Measurements from ENCODE around the gene SHISA7.
"Not testable (repeated sequence)": the region's sequence is repeated elsewhere in the genome, so short reads cannot be mapped to it uniquely, and the experiment has no call there.

Gene SHISA7

DNA sequence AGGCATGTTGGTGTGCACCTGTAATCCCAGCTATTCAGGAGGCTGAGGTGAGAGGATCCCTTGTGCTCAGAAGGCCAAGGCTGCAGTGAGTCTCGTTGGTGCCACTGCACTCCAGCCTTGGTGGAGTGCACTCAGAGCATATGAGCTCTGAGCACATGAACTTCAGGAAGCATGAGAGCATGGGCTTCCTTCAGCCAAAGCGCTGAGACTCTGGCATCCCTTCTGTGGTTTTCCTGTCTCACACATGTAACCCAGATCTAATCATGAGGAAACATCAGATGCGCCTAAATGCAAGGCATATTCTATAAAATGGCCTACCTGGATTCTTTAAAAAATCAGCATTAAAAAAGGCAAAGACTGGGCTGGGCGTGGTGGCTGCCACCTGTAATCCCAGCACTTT, 21.8 kb downstream of the SHISA7 start:
- in situ Hi-C loops (cut with MboI; ENCODE audit: low sequenced_read_pairs): not testable (repeated sequence)

DNA sequence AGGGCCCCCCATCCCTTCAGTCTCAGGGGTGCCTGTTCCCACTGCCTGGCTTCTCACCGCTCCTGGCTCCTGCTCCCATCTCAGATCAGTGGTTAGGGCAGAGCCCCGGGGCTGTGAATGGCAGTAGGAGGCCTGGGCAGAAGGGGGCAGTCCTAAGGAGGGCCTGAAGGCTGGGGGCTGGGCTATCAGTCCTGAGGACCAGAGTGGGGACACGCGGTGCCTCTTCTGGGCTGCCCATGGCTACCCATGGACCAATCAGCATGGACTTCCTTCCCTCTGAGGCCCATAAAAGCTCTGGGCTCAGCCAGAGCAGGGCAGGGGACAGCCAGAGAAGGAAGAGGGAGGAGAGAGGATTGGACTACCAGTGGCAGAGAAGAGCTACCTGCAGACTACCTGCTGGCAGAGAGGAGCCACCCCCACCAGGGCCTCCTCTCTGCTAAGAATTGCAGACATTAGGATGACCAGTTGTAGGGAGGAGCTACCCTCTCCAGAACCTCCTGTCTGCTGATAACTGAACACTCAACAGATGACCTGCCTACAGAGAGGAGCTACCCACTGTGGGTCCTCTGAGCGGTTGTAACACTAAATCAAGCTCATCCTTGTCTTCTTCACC, 23.4 kb downstream of the SHISA7 start:
- in situ Hi-C loops (cut with MboI; ENCODE audit: low sequenced_read_pairs): no loop called here

DNA sequence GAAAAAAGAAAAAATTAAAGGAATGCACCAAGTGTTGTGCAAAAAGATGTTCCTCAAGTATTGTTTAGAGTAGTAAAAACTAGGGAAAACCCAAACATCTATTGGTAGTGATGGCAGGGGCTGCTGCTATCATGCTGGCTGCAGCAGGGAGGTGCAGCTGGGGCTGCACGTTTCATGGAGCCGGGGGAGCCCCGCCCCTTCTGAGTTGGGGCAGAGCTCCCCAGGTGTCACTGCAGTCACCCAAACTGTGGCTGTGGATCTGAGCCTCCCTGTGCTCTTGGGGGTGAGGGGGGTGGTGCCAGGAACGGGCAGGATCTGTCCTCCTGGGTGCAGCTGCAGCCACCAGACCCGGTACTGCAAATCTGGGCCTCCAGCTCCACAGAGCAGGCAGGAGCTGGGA, 24.0 kb downstream of the SHISA7 start:
- in situ Hi-C loops (cut with MboI; ENCODE audit: low sequenced_read_pairs): no loop called here

DNA sequence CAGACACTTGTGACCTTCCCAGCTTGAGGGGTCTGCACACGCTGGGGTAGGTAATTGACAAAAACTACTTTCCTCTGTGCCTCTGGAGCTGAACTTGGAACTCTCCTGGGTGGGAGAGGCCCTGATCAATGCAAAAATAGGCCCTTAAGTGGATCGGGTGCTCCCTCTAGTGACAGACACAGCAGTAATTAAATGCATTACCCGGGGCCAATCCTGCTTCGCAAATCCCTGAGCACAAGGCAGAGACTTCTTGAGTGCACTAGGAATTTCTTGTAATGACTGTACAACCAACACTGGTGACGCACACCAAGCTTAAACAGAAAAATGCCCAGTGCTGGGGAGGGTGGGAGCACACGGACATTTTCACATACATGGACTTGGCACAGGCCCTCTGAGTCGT, 24.9 kb downstream of the SHISA7 start:
- in situ Hi-C loops (cut with MboI; ENCODE audit: low sequenced_read_pairs): no loop called here

DNA sequence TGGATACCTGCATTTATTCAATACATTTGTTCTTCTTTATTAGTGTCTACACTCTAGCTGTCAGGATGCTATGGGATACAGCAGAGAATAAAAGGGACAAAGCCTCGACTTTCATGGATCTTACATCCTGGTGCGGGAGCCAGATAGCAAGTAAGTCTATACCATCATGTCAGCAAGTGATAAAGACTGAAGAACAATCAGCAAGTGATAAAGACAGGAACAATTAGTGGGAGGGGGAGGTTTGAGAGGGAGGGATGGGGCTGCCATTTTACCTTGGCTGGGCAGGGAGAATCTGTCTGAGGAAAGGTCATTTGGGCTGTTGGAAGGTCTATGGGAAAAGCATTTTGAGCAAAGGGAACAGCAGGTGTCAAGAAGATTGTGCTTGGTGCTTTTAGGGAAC, 32.9 kb downstream of the SHISA7 start:
- in situ Hi-C loops (cut with MboI; ENCODE audit: low sequenced_read_pairs): no loop called here

DNA sequence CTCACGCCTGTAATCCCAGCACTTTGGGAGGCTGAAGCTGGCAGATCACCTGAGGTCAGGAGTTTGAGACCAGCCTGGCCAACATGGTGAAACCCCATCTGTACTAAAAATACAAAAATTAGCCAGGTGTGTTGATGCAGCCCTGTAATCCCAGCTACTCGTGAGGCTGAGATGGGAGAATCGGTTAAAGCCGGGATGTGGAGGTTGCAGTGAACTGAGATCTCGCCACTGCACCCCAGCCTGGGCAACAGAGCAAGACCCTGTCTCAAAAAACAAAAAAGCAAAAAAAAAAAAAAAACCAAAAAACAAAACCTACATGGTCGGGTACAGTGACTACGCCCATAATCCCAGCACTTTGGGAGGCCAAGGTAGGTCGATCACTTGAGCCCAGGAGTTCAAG, 33.9 kb downstream of the SHISA7 start:
- in situ Hi-C loops (cut with MboI; ENCODE audit: low sequenced_read_pairs): not testable (repeated sequence)

DNA sequence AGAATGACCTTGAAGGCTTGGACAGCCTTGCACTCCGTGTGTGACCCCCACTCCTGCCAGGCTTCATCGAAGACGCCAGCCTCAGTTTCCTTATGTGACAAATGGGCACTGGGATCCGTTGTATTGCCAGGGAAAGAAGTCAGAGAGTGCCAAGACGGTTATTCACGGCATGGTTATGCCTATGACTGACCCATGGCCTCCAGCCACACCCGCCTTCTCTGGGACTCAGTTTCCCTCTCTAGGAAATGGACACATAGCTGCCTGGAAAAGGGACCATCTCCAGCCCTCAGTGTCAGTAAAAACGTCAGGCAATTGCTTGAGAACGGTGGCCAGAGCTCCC, 34.6 kb downstream of the SHISA7 start:
- in situ Hi-C loops (cut with MboI; ENCODE audit: low sequenced_read_pairs): no loop called here

DNA sequence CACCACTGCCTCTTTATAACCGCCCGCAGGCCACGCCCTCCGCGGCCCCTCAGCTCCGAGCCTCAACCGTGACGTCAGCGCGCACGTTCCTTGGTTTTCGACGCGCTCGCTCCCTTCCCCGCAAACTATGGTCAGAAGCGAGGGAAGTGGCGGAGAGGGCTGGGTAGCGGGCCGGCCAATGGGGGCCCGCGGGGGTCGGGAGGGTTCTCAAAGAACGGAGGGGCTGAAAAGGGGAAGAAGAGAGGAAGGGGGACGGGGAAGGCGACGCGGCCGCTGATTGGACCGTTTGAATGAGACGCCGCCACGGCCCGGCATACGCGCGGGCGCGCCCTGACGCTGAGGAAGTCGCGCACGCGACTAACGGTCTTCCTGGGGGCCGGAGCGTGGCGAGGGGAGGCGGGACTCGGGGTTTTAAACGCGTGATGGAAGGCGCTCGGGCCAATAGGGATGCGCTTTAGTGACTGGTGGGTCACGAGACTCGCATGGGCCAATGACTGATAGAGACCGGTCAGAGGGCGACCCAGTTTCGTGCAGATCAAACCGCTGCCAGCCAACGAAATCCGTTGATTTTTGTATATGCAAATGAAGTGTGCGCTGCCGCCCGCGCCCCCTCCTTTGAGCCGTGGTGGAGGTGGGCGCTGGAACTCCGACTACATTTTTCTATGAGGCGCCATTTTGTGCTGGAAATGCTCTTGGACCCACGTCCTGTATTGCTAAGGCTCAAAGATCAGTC, 35.1 kb downstream of the SHISA7 start:
- in situ Hi-C loops (cut with MboI; ENCODE audit: low sequenced_read_pairs): no loop called here

DNA sequence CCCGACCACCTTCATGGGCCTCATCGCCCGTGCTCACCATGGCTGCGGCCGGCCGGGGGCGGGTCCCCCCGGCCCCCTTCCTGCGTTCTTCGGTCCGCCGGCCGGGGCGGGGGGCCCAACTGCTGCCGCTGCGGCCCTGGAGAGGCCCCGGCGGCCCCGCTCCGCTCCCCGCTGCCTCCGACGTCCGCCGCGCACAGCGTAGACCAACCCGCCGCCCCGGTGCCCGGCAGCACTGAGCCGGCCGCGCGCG, 35.6 kb downstream of the SHISA7 start, which contains the start of gene UBE2S:
UBE2S (minus strand) TSS at position 239 of the 250 bp plus-strand sequence; CDS start at position 40, 199 bp downstream.
- in situ Hi-C loops (cut with MboI; ENCODE audit: low sequenced_read_pairs): not testable (repeated sequence)

DNA sequence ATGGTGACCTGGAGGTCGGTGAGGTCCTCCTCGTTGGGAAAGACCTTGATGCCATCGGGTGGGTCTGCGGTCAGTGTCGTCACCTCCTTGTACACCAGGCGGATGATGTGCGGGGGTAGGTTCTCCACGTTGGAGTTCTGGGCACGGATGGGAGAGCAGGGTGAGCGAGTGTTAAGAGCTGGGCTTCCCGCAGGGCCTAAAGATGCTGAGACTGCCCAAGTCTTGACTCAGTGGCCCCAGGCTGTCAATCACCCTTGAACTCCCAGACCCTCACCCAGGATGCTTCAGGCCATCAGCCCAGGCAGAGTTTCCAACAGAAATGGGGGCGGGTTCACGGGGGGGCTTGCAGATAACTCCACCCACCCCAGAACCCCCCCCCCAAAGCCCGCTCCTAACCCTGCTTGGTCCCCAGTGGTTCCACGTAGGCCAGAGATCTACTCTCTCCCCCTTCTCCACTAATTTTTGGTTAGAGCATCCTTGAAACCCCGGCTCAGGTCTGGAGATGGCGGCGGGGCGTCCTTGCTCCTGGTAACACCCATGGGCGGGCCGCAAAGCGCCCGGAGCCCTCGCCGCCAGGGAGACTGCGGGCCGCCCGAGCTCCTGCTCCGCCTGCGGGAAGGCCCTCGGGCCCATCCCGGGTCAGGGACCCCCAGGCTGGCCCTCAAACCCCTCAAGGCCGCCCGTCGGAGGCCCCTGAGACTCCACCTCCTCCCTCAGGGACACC, 36.1 kb downstream of the SHISA7 start:
- in situ Hi-C loops (cut with MboI; ENCODE audit: low sequenced_read_pairs): no loop called here

DNA sequence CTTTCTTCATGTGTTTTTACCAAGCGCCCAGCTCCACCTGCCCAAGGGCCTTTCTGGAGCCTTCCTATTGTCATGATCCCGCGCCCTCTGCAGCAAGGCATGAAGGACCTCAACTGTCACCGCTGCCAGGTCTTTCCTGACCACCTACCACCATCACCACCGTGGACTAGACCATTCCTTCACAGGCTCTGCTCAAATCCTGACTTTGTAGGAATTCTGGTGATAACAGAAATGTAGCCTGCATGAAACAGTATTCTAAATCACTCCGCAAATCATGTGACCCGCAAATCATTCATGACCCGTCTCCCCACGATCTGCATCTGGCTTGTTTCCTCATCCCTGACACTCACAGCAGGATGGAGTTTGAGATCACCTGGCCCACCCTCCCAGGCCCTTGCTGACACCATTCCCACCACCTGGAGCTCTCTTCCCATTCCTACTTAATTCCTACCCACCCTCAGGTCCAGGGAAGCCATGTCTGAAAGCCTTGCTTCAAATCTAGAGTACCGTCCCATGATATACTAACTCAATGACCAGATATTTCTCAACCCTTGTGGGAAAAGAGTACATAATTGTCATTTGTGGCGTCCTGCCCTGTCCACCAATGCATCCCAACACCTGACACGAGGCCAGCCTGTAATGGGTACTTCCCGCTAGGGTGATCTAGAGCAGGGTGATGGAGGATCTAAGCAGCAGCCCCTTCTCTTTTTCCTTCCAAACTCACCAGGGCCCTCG, 36.8 kb downstream of the SHISA7 start:
- in situ Hi-C loops (cut with MboI; ENCODE audit: low sequenced_read_pairs): no loop called here

DNA sequence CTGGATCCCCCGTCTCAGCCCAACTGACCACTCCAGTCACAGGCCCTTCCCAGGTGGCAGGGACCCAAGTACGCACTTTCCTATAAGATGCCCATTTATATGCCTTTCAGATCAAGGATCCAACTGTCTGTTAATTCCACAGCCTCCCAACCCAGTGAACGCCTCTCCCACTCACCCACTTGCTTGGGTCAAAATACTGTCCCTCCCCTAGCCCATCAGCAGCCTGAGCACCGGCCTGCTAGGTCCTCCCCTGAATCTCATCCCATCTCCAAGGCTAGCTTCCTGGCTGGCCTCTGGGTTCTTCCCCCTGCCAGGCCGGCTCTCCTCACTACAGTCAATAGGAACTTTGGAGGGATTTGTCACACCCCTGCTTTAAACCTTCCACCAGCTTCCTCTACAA, 37.5 kb downstream of the SHISA7 start:
- in situ Hi-C loops (cut with MboI; ENCODE audit: low sequenced_read_pairs): no loop called here

DNA sequence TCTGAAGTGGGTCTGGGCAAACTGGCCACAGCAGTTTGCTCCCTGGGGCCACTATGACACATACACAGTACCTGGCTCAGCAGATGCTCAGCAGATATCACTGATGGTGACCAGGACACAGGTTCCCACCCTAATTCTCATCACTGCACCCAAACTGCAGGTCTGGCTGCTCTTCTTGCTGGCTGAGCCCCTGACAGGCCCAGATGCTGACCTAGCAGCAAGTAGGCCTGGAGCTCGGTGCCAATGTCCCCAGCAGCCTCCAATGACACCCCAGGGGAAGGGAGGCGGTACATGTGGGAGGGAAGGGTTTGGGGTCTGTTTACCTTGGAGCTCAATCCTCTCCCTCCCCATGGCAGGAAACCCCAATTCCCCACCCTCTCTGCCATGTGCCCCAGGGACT, 40.6 kb downstream of the SHISA7 start:
- in situ Hi-C loops (cut with MboI; ENCODE audit: low sequenced_read_pairs): no loop called here

DNA sequence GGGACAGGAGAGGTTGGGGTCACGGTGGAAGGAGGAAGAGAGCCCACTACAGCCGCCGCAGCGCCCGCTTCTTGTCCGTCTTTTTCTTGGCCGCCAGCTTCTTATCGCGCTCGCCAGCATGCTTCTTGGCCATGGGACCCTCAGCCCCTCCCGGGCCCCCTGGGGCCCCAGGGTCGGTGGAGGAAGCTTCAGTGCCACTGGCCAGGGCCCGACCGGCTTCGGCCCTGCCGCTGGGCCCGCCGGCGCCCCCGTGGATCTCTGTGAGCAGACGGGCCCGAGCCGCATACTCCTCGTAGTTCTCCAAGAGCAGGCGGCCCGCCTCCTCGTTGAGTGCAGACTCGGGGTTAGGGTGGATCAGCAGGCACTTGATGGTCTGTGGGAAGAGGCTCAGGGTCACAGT, 41.7 kb downstream of the SHISA7 start:
- in situ Hi-C loops (cut with MboI; ENCODE audit: low sequenced_read_pairs): not testable (repeated sequence)

DNA sequence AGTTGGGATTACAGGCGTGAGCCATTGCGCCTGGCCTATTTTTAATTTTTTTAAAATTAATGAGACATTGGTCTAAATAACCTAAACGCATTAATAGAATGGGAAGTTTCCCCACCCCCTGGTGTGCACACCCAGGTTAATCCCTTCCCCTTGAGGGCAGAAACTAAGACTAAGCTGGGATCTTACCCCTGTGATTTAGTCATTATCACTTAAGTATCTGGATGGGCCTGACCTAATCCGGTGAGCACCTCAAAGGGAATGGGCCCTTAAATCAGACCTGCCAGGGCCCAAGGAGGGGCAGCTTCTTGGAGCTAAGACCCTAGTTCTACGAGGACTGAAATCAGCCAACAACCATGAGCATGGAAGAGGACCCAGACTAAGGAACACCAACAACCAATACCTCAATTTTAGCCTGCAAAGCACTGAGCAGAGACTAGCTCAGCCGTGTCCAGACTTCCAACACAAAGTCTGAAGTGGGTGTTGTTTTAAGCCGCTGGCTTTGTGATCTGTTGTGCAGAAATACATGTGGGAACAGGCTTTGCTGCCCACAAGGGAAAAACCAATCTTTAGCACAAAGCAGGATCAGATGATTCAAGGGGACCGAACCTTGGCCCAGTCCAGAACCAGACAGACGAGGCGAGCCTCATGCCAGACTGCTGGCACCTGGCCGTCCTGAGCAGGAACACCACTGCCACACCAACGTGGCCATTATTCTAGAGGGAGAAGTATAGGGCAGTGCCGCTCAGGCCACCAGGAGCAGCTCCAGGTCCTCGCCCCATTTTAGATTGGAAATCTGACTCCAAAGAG, 42.6 kb downstream of the SHISA7 start:
- in situ Hi-C loops (cut with MboI; ENCODE audit: low sequenced_read_pairs): no loop called here

DNA sequence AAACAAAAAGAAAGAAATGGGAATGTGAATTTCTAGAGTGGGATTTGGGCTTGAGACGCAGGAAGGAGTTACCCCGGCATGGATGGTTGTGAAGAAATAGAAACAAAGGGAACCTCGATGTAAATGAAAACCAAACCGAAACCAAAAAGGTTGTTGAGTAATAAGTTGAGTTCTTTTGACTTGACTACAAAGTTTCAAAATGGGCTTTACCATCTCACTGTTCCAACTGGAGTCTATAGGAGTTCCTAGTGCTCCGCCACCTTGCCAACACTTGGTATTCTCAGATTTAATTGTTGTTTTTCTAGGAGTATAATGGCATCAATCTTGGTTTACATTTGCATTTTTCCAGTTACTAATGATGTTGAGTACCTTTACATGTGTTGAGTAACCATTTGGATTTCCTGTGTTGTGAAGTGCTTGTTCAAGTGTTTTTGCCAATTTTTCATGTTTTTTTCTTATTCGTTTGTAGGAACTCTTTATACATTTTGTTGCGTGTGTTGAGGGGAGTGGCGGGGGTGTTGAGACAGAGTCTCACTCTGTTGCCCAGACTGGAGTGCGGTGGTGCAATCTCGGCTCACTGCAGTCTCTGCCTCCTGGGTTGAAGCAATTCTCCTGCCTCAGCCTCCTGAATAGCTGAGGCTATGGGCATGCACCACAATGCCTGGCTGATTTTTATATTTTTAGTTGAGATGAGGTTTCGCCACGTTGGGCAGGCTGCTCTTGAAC, 44.7 kb downstream of the SHISA7 start:
- in situ Hi-C loops (cut with MboI; ENCODE audit: low sequenced_read_pairs): no loop called here

DNA sequence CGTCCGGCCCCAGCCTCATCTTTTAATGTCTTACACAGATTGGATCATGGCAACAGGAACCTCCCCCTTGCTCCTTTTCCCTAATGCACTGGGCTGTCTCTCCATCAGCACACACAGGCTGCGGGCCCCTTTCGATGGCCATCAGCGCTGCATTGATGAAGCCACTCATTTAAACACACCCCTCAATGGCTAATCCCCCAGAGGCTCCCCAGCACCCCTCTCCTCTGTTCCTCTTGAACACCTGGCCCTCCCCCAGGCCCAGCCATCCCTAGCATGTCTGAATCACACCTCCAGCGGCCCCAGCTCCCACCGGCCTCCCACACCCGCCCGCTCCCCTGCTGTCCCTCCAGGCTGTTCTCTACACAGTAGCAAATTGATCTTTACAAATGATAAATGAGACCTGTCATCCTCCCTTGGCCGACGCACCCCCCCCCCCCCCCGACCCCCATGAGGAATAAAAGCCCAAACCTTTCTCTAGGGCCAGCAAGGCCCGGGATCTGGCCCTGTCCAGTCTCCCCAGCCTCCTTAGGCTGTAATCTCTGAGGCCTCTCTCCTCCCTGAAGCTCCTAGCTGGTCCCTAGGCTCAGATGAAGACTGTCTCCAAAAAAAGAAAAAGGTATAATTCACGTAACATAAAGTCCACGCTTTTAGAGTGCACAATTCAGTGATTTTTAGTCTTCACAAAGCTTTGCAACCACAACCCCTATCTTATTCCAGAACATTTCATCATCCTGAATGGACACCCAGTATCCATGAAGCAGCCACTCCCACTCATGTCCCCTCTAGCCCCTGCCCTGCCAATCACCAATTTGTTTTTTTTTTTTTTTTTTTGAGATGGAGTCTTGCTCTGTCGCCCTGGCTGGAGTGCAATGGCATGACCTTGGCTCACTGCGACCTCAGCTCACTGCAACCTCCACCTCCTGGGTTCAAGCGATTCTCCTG, 50.0 kb downstream of the SHISA7 start:
- in situ Hi-C loops (cut with MboI; ENCODE audit: low sequenced_read_pairs): no loop called here

DNA sequence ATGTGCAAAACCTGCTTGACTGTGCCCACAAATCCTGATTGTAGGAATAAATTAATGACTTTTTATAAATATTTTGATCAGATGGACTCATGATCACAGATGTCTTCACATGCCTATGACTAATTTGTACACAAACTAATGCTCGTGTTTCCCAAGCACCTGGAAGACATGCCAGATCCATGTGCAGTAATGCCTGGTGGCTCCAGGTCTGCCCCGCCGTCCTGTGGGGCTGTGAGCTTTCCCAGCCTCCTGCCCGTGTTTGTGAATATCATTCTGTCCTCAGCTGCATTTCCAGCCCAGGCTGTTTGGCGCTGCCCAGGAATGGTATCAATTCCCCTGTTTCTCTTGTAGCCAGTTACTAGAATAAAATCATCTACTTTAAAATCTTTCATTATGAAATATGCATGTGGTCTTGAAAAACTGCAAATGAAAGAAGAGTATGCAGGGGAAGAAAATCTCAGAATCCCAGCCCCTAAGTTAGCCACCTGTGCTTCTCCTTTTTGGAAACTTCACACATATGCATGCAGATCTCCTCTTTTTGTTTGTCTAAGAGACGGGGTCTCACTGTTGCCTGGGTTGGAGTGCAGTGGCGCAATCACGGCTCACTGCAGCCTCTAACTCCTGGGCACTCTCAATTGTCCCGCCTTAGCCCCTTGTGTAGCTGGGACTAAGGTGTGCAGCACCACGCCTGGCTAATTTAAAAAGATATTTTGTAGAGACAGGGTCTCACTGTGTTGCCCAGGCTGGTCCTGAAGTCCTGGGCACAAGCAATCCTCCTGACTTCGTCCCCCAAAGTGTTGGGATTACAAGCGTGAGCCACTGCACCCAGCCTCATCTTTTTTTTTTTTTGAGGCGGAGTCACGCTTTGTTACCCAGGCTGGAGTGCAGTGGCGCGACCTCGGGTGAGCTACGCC, 51.1 kb downstream of the SHISA7 start:
- in situ Hi-C loops (cut with MboI; ENCODE audit: low sequenced_read_pairs): no loop called here
